SHP77 (cell line): Measurements from ENCODE around the gene CRYBG3.

Experiments
- DNase-seq, 2 experiments: peaks; one replicate each; lab custom pipeline; 2025; lab: John Stamatoyannopoulos, UW

The CRYBG3 gene

DNA sequence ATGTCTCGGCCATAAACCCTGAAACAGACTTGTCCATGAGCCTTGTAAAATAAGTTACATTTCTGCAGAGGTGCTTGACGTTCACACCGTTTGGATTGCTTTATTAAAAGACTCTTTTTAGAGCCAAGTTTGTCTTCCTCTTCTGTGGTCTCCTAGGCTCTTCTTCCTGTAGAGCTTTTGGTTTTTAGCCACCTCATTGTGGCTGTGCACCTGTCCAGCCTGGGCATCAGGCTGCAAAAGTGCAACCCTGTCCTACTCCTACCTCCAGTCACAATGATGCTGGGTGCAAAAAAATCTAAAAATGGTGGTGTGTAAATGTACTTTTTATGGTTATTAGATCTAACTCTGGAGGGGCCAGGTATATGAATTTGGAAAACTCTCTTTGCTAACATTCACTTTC lies 153.2 kb downstream of the CRYBG3 start:
- DNase-seq = no peak

DNA sequence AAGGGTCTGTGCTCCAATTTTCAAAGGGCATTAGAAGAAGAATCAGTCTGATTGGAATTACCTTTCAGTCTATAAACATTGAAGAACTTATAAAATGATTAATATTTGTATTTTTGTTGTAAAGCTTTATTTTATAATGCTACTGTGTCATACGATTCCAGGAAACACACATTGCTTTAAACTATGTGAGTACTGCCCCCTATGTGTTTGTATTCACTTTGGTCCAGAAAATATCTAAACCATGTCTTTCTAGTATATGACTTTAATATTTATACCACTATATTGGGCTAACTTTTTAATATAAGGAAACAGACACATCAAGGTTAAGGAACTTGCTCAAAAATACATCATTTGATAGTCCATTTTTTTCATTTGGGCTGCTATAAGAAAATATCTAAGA lies 153.7 kb downstream of the CRYBG3 start:
- no peak for DNase-seq

DNA sequence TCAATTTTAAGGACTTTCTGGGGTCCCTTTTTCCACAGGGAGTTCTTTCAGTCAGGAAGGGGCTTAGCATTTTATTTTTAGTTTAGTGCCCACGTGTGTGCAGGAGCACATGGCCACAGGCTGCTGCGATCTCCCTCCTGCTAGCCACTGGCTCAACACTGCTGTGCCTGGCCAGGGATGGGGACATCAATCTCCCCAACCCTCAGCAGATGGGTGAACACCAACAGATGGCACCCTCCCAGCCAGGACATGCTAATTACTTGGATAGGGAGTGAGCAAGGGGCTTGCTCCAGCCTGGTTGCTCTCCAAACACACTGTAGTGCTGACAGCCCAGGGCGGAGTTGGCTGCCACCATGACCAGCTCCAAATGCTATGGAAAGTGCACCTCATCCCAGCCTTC lies 157.8 kb downstream of the CRYBG3 start:
- DNase-seq = no peak

DNA sequence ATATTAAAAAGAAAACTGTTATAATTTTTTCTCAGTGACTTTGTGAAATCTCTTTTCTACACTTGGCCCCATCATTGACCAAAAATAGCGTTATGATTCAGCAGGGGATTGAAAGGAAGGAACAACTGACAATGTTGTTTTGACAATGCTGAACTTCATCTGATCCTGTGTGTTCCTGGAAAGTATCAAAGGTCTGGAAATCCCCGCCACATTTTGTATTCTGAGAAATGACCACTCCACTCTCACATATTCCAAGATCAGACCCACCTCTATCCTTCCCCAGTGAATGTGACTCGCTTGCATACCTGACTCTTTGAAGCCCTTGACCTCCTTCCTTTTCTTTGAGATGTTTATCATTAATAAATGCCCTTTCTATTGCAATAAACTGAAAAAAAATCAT lies 160.1 kb downstream of the CRYBG3 start:
- DNase-seq = no peak

DNA sequence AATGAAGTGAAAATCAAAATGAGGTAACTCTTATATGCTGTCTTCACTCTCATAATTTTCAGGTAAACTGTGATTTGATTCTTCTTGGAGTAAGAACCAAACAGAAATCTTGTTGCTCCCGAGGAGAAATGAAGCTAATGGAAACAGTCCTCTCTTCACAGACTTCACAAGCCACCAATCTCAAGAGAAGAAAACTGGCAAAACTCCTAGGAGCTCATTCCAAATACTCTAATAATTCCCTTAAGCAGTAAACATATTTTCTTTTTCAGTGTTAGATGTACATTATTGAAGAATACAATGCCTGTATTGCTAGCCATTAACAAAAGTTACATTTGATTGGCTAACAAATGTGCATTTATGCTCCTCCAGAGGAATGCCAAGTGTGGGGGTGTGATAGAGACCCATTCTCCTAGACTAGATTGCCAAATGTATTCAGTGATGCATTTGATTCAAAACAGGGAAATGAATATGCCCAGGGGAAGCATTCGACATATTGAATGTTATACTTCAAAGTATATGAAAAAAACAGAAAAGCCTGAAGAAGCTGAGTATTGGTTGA lies 162.2 kb downstream of the CRYBG3 start:
- no peak for DNase-seq

DNA sequence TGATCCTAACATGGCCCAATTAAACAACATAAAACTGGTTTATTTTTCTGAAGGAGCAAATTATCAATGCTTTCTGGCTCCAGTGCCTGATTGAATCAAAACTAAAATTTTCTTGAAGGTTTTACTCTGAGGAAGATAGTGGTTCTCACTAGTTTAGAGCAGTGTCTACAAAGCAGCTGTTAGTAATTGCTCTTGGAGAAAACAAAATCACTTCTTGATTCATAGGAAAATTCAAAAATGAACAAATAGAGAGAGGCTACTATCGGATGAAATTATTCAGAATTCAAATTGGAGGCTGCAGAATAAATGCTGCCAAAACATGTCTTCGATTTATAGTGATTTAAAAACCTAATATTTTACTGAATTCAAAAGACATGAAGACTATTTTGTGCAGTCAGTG lies 165.5 kb downstream of the CRYBG3 start:
- no peak for DNase-seq

DNA sequence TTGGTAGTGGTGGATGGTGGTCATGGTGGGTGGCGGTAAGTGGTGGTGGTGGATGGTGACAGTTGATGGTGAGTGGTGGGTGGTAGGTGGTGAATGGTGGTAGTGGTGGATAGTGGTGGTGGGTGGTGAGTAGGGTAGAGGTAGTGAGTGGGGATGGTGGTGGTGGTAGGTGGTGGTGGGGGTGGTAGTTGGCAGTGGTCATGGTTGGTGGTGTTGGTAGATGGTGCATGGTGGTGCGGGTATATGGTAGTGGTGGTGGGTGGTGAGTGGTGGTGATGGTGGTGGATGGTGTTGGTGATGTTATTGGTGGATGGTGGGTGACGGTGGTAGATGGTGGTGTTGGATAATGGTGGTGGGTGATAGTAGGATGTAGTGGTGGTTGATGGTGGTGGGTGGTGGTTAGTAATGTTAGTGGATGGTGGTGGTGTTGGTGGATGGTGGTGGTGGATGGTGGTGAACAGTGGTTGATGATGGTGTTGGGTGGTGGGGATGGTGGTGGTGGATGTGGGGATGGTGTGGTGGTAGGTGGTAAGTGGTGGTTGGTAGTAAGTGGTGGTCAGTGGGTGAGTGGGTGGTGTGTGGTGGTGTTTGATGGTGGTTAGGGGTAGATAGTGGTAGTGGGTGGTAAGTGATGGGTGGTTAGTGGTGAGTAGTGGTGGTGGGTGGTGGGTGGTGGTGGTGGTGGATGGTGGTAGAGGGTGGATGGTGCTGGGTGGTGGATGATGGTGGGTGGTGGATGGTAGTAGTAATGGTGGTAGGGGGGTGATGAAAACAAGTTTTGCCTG lies 167.2 kb downstream of the CRYBG3 start:
- no peak for DNase-seq

DNA sequence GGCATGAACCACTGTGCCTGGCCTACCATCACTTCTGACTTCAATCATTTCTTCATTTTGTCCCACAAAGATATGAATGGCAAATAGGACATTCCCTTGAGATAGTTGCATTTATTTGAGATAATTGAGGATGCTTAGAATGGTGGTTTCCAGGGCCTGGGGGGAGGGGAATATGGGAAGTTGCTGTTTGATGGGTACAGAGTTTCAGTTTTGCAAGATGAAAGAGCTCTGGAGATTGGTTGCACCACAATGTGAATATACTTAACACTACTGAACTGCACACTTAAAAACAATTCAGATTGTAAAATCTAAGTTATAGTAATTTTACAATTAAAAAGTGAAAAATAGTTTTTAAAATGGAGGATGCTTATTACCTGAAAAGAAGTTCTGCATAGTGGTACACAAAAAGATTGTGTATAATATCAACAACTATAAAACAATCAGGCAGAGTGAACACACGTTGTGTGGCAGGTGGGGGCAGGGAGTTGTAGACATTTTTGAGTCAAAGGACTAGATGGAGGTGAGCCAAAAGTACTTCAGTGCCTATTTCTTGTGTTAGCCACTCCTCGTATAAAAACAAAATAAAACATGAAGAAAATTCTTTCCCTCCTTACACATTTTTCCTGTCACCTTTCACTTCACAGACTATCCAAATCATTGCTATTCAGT lies 168.9 kb downstream of the CRYBG3 start:
- DNase-seq = no peak

DNA sequence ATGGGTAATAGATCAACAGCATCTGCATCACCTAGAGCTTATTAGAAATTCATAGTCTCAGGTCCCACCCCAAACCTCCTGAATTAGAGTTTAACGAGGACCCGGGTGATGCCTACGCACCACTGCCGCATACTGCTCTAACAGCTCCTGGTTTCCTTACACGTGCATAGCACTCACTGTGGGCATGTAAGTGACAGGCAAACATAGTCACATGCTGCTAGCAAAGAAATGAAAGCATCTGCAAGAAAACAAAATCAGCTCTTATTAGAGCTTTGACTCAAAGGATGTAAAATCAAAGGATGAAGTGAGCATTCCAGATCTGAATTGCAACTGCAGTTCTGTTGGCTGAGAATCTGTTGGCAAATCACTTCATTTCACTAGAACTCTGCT lies 169.5 kb downstream of the CRYBG3 start:
- no peak for DNase-seq

DNA sequence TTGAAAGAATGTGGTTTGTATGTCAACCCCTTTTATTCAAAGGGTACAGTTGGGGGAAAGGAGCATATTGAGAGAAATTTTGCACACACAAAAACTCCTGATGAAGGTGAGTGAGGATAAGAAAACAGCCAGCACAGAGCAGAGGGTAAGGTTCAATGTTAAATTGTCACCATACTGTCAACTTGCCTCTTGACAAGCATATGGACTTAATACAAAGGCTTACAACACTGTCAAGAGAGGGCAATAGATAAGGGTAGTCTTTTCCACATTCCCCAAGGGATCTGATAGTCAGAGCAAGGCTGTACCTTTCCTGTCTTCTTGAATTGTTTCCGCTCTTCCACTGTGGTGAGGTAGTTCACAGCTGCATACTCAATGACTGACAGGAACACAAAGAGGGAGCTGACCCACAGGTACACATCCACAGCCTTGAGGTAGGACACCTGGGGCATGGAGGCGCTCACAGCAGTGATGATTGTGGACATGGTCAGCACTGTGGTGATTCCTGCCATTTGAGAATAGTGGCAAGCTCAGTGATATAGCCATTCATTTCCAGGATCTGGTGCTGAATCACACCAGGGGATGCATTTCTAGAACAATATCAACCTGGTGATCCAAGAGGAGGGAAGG lies 170.8 kb downstream of the CRYBG3 start:
- no peak for DNase-seq

DNA sequence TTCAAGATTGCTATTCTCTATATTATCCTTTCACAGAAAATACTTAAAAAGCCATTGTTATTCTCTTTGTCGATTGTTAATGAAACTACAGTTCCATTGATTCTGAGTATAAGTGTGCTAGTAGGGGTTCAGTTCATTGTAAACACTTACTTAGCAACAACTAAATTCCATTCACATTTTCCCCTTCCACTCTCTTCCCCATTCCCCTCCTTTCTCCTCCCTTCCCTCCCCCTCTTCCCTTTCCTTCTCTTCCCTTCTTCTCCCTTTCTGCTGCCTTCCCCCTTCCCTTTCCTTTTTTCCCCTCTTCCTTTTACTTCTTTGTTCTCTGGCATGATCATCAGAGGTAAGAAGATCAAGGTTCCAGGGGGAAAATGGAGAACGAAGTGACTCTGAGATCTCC lies 171.7 kb downstream of the CRYBG3 start:
- DNase-seq = no peak

DNA sequence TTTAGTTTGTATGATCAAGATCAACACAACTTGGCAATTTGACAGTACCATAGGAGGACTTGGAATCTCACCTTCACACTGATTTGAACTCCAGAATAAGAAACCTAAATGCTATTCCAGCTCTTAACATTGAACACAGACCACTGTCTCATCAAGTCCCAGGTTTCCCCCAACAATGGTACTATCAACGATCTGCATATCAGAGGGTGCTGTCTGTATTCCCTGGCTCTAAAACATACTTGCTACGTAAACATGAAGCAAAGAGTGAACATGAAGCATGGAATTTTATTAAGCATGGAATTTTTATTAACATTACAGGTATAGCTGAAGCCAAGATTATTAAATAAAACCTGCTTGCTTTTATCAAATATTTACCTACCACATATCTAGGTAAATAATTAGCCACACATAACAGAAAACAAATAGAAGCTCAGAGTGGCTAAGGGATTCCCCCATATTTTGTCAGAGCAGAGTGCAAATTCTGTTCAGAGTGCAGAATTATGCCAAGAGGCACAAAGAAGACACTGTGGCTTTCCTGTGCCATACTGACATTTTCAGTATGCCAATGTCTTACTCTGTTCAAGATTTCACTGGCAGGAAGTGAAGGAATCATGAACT lies 172.6 kb downstream of the CRYBG3 start:
- DNase-seq = no peak
